GM12874 (cell line): ENCODE data around the gene CDR2.

ENCODE experiments used
- CTCF ChIP-seq: IDR thresholded peaks from 2 replicates; pipeline ENCODE4 v1.5.1; 2011; ENCODE audit warnings: low read depth, mild to moderate bottlenecking, control low read depth, low read length, moderate library complexity; ENCODE audit not compliant: insufficient read depth

Gene CDR2

DNA sequence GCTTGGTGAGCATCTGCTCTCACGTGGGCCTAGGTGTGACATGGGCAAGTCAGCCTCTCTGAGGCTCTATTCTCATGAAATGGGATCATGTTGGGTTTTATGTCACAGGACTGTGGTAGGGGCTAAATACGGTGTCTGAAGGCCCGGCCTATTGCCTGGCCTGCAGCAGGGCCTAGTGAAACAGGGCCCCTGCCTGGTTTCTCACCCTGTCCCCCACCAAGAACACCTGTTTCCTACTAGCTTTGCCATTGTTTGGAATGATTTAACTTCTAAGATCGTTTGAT is 48.1 kb downstream of the CDR2 start:
- TF ChIP-seq CTCF: no peak

- TF ChIP-seq CTCF: no peak
Observed at GRCh38 chr16:22325598-22326368, 48.6 kb downstream of the CDR2 start.

GRCh38 chr16:22324787-22325597 is 49.4 kb downstream of the CDR2 start:
- no peak for TF ChIP-seq CTCF

GRCh38 chr16:22323959-22324786 is 50.2 kb downstream of the CDR2 start:
- TF ChIP-seq CTCF: no peak

GRCh38 chr16:22323173-22323958 is 51.1 kb downstream of the CDR2 start:
- no peak for TF ChIP-seq CTCF

- TF ChIP-seq CTCF: no peak
Observed at GRCh38 chr16:22322741-22323140, 51.7 kb downstream of the CDR2 start.
